Measurements from ENCODE around the gene MDGA2.

DNA sequence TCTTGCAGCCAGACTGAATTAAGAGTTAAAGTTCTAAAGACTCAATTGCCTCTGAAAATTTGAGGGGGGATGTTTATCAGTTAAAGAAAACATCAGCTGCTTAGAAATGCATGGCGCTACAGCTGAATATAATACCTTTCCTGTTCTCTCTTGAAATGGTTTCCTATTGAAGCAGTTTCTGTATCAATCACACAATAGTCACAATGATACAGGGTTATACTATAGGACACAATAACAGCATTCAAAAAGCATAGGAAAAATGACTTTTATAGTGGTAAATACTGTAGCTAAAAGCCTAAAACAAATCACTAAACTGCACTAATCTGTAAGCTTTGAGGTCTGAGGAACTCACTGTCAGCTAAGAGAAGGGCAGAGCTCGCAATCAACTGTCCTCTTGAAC lies 15.2 kb downstream of the MDGA2 start:
- TF ChIP-seq, protein P1, sequence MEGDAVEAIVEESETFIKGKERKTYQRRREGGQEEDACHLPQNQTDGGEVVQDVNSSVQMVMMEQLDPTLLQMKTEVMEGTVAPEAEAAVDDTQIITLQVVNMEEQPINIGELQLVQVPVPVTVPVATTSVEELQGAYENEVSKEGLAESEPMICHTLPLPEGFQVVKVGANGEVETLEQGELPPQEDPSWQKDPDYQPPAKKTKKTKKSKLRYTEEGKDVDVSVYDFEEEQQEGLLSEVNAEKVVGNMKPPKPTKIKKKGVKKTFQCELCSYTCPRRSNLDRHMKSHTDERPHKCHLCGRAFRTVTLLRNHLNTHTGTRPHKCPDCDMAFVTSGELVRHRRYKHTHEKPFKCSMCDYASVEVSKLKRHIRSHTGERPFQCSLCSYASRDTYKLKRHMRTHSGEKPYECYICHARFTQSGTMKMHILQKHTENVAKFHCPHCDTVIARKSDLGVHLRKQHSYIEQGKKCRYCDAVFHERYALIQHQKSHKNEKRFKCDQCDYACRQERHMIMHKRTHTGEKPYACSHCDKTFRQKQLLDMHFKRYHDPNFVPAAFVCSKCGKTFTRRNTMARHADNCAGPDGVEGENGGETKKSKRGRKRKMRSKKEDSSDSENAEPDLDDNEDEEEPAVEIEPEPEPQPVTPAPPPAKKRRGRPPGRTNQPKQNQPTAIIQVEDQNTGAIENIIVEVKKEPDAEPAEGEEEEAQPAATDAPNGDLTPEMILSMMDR (IDR thresholded peaks at IDR 0.05): no peak
- TF ChIP-seq POLR2A (IDR thresholded peaks at IDR 0.05): no peak

Measured in heart left ventricle (tissue), 13 donors.